H1 (cell line): Measurements from ENCODE around the gene ESPNL. TPM values are rescaled to one million over a fixed set of nuclear protein-coding genes. Genes with fewer than 3 reads are reported as not detected.
A peak's percentile ranks its signal among the peaks of the same experiment; 100 is the strongest.

Experiments used
- CTCF ChIA-PET: fragments of 300-600 bp; sonication (Branson Sonifier 250); formaldehyde crosslinking; loops from one replicate; lab custom pipeline; 2021; ENCODE audit not compliant: partially characterized antibody; lab: Charles Lee
- POLR2A ChIA-PET: fragments of 300-600 bp; sonication (Branson Sonifier 250); formaldehyde crosslinking; loops from one replicate; lab custom pipeline; 2021; ENCODE audit warnings: inconsistent platforms; ENCODE audit not compliant: partially characterized antibody; lab: Charles Lee
- DNase-seq, 2 experiments: peaks; one replicate each; pipeline versions ENCODE4 v3.0.0 to v3.0.0-alpha.2; 2010 to 2022; ENCODE audit warnings: low spot score in 2 of 2, low read depth in 1 of 2, mixed read lengths in 1 of 2
- FAIRE-seq: peaks from 2 replicates; lab custom pipeline; 2011; peaks lifted over from hg19 to GRCh38; lab: Jason Lieb, UNC
- H2AFZ ChIP-seq: 2 replicates; pipeline ENCODE4 v1.8.1; 2012; ENCODE audit warnings: low read length, inconsistent platforms
- H2AK5ac ChIP-seq: 2 replicates; pipeline ENCODE4 v1.6.1; 2013; ENCODE audit warnings: low read depth, low read length
- H2BK120ac ChIP-seq: replicated peaks from 2 replicates; pipeline ENCODE3; 2013; ENCODE audit warnings: low read depth, low read length, inconsistent platforms
- H2BK12ac ChIP-seq: 2 replicates; pipeline ENCODE4 v1.6.1; 2013; ENCODE audit warnings: low read depth, low read length
- H2BK15ac ChIP-seq: 2 replicates; pipeline ENCODE4 v1.6.1; 2013; ENCODE audit warnings: low read length
- H2BK20ac ChIP-seq: 2 replicates; pipeline ENCODE4 v1.6.1; 2013; ENCODE audit warnings: low read length
- H2BK5ac ChIP-seq: 2 replicates; pipeline ENCODE4 v1.6.1; 2013; ENCODE audit warnings: low read depth, low read length
- H3K14ac ChIP-seq: 2 replicates; pipeline ENCODE4 v1.6.1; 2013; ENCODE audit warnings: inconsistent platforms; ENCODE audit not compliant: insufficient read length
- H3K18ac ChIP-seq: 2 replicates; pipeline ENCODE4 v1.6.1; 2013; ENCODE audit warnings: low read length; ENCODE audit errors: extremely low read depth
- H3K23ac ChIP-seq: 2 replicates; pipeline ENCODE4 v1.6.1; 2013; ENCODE audit warnings: inconsistent platforms; ENCODE audit not compliant: insufficient read length
- H3K23me2 ChIP-seq: 2 replicates; pipeline ENCODE4 v1.6.1; 2013; ENCODE audit warnings: low read depth, low read length
- H3K27ac ChIP-seq: 2 replicates; pipeline ENCODE4 v1.6.1; 2011; ENCODE audit warnings: low read depth, low read length, inconsistent platforms
- H3K27me3 ChIP-seq, 4 experiments: replicated peaks in 1 of 4; 1 replicate in 1 of 4; 2 replicates in 3 of 4; pipeline versions ENCODE4 v1.6.1 to v1.8.1; 2011 to 2013; ENCODE audit warnings: low read length in 3 of 4, mild to moderate bottlenecking in 3 of 4, inconsistent platforms in 2 of 4, mixed read lengths in 2 of 4, moderate library complexity in 1 of 4; ENCODE audit not compliant: control insufficient read depth in 3 of 4, insufficient read depth in 3 of 4; ENCODE audit errors: extremely low read depth in 1 of 4
- H3K36me3 ChIP-seq, 4 experiments: 2 replicates each; pipeline versions ENCODE4 v1.6.1 to v1.8.1; 2011 to 2013; ENCODE audit warnings: mild to moderate bottlenecking in 4 of 4, low read length in 3 of 4, moderate library complexity in 2 of 4, control low read depth in 1 of 4, inconsistent platforms in 1 of 4; ENCODE audit not compliant: insufficient read depth in 4 of 4, control insufficient read depth in 2 of 4
- H3K4ac ChIP-seq: replicated peaks from 2 replicates; pipeline ENCODE3; 2013; ENCODE audit warnings: low read length, low read depth, mixed read lengths, inconsistent platforms; ENCODE audit not compliant: insufficient read length
- H3K4me1 ChIP-seq, 4 experiments: replicated peaks in 1 of 4; 1 replicate in 1 of 4; 2 replicates in 3 of 4; pipeline versions ENCODE4 v1.6.1 to v1.8.1; 2011 to 2013; ENCODE audit warnings: low read length in 3 of 4, inconsistent platforms in 2 of 4, mixed read lengths in 1 of 4; ENCODE audit not compliant: insufficient read depth in 4 of 4, control insufficient read depth in 3 of 4
- H3K4me2 ChIP-seq, 2 experiments: 2 replicates each; pipeline versions ENCODE4 v1.6.1 to v1.8.1; 2011 to 2013; ENCODE audit warnings: low read depth in 2 of 2, low read length in 2 of 2, control low read depth in 1 of 2, inconsistent platforms in 1 of 2, mild to moderate bottlenecking in 1 of 2; ENCODE audit not compliant: insufficient read depth in 1 of 2
- H3K4me3 ChIP-seq, 4 experiments: fragments of 200-600, 300-600 bp in 1 of 4; sonication (generic), shearing (Covaris generic), sonication (Bioruptor Twin) in 1 of 4; 2 replicates each; pipeline versions ENCODE4 v1.5.1 to v1.8.1; 2011 to 2016; ENCODE audit warnings: low read length in 4 of 4, low read depth in 3 of 4, control low read depth in 2 of 4, inconsistent platforms in 2 of 4, mild to moderate bottlenecking in 2 of 4, mixed read lengths in 1 of 4, moderate library complexity in 1 of 4; ENCODE audit not compliant: insufficient read depth in 2 of 4; ENCODE audit errors: extremely low read depth in 1 of 4
- H3K56ac ChIP-seq: replicated peaks from 2 replicates; pipeline ENCODE3; 2013; ENCODE audit warnings: low read depth, mild to moderate bottlenecking, mixed read lengths, low read length, inconsistent platforms; ENCODE audit not compliant: insufficient read length
- H3K79me1 ChIP-seq: 2 replicates; pipeline ENCODE4 v1.6.1; 2013; ENCODE audit warnings: low read depth, low read length, control low read depth
- H3K79me2 ChIP-seq, 2 experiments: 2 replicates each; pipeline versions ENCODE4 v1.6.1 to v1.8.1; 2012 to 2013; ENCODE audit warnings: low read length in 2 of 2, mild to moderate bottlenecking in 2 of 2, inconsistent platforms in 1 of 2; ENCODE audit not compliant: insufficient read depth in 2 of 2, control insufficient read depth in 1 of 2
- H3K9ac ChIP-seq, 4 experiments: replicated peaks in 1 of 4; 1 replicate in 1 of 4; 2 replicates in 3 of 4; pipeline versions ENCODE4 v1.6.1 to v1.8.1; 2011 to 2013; ENCODE audit warnings: low read depth in 3 of 4, low read length in 3 of 4, control low read depth in 2 of 4, mild to moderate bottlenecking in 2 of 4, moderate library complexity in 2 of 4, inconsistent platforms in 1 of 4; ENCODE audit errors: extremely low read depth in 1 of 4
- H3K9me3 ChIP-seq, 2 experiments: 2 replicates each; pipeline versions ENCODE4 v1.6.1 to v1.8.1; 2012 to 2013; ENCODE audit warnings: mild to moderate bottlenecking in 2 of 2, moderate library complexity in 2 of 2, control low read depth in 1 of 2, inconsistent platforms in 1 of 2, low read depth in 1 of 2, low read length in 1 of 2, mixed read lengths in 1 of 2; ENCODE audit not compliant: insufficient read depth in 2 of 2
- H4K20me1 ChIP-seq, 2 experiments: replicated peaks in 1 of 2; 2 replicates each; pipeline versions ENCODE3 to v1.8.1; 2011 to 2013; ENCODE audit warnings: inconsistent platforms in 2 of 2, low read length in 2 of 2, mild to moderate bottlenecking in 1 of 2; ENCODE audit not compliant: insufficient read depth in 2 of 2, control insufficient read depth in 1 of 2
- H4K5ac ChIP-seq: 2 replicates; pipeline ENCODE4 v1.6.1; 2013; ENCODE audit warnings: low read length, low read depth, mixed read lengths, inconsistent platforms; ENCODE audit not compliant: insufficient read length
- H4K8ac ChIP-seq: 2 replicates; pipeline ENCODE4 v1.8.0; 2013; ENCODE audit warnings: mild to moderate bottlenecking, moderate library complexity, low read length, inconsistent platforms; ENCODE audit not compliant: insufficient read depth; ENCODE audit errors: extremely low read depth
- H4K91ac ChIP-seq: replicated peaks from 2 replicates; pipeline ENCODE3; 2013; ENCODE audit warnings: low read length, mixed read lengths, inconsistent platforms; ENCODE audit not compliant: insufficient read length
- ATF3 ChIP-seq: IDR thresholded peaks from 2 replicates; pipeline ENCODE4 v1.6.1; 2011; ENCODE audit warnings: low read depth, mild to moderate bottlenecking, low read length; ENCODE audit not compliant: insufficient read depth
- BACH1 ChIP-seq: IDR thresholded peaks from 2 replicates; pipeline ENCODE4 v1.6.1; 2012; ENCODE audit warnings: low read length, improper control_type of control experiment
- BRCA1 ChIP-seq: IDR thresholded peaks from 2 replicates; pipeline ENCODE4 v1.6.1; 2012; ENCODE audit warnings: low read depth, low read length, improper control_type of control experiment
- E2F6 ChIP-seq: IDR thresholded peaks from 2 replicates; pipeline ENCODE4 v1.6.1; 2012; ENCODE audit warnings: inconsistent platforms
- EGR1 ChIP-seq: IDR thresholded peaks from 2 replicates; pipeline ENCODE4 v1.6.1; 2011; ENCODE audit warnings: low read depth, low read length, borderline replicate concordance
- EP300 ChIP-seq, 2 experiments: IDR thresholded peaks; 1 replicate in 1 of 2; 2 replicates in 1 of 2; pipeline ENCODE4 v1.6.1; 2011 to 2012; ENCODE audit warnings: low read depth in 2 of 2, low read length in 2 of 2, mild to moderate bottlenecking in 2 of 2, borderline replicate concordance in 1 of 2, inconsistent platforms in 1 of 2, moderate library complexity in 1 of 2
- GTF2F1 ChIP-seq: IDR thresholded peaks from 2 replicates; pipeline ENCODE4 v1.6.1; 2012; ENCODE audit warnings: low read depth, low read length, improper control_type of control experiment, borderline replicate concordance
- HDAC6 ChIP-seq: IDR thresholded peaks from one replicate; pipeline ENCODE4 v1.7.1; 2012; ENCODE audit warnings: low read depth, mild to moderate bottlenecking, inconsistent platforms, low read length, moderate library complexity
- KDM5A ChIP-seq: fragments of 200-600 bp; IDR thresholded peaks from 2 replicates; pipeline ENCODE4 v1.7.1; 2012; ENCODE audit warnings: mild to moderate bottlenecking, low read length, inconsistent platforms, mixed read lengths
- PHF8 ChIP-seq: fragments of 200-600 bp; sonication (generic); conservative IDR thresholded peaks from 2 replicates; pipeline ENCODE4 v1.7.1; 2012; ENCODE audit warnings: low read depth, mild to moderate bottlenecking, inconsistent platforms, low read length, moderate library complexity
- RAD21 ChIP-seq, 2 experiments: IDR thresholded peaks in 1 of 2; conservative IDR thresholded peaks in 1 of 2; 2 replicates each; pipeline ENCODE4 v1.6.1; 2011; ENCODE audit warnings: low read depth in 2 of 2, low read length in 2 of 2, improper control_type of control experiment in 1 of 2, inconsistent platforms in 1 of 2, mild to moderate bottlenecking in 1 of 2, moderate library complexity in 1 of 2
- ZNF274 ChIP-seq: IDR thresholded peaks from 2 replicates; pipeline ENCODE4 v1.7.0; 2012; ENCODE audit warnings: low read length, borderline replicate concordance; ENCODE audit errors: extremely low read depth
- WGBS, 2 experiments: shearing (Covaris generic) in 1 of 2; methylation state at CpG; one replicate each; pipeline versions ENCODE4 v1.1.6 to v1.1.7; 2013 to 2015; ENCODE audit warnings: low lambda C conversion rate in 2 of 2, mixed read lengths in 2 of 2, inconsistent platforms in 1 of 2, low coverage in 1 of 2, missing lambda C conversion rate in 1 of 2; ENCODE audit not compliant: insufficient replicate concordance in 2 of 2, insufficient coverage in 1 of 2, insufficient read length in 1 of 2; ENCODE audit errors: extremely low coverage in 1 of 2, missing lambda C conversion rate in 1 of 2; 5-methylcytosine and 5-hydroxymethylcytosine counted together
- polyA plus RNA-seq, 7 experiments: library from polyadenylated mRNA; depleted of rRNA in 3 of 7; stranded (reverse) in 5 of 7; unstranded in 2 of 7; fragments of >200 nt in 5 of 7; fragments of 200-250 nt in 2 of 7; gene quantifications; 1 replicate in 5 of 7; 2 replicates in 1 of 7; 4 replicates in 1 of 7; pipeline versions ENCODE4 v1.2.1 to v1.2.3, GENCODE V29; 2011 to 2013; ENCODE audit warnings: missing spikeins in 2 of 7, mixed read lengths in 2 of 7
- total RNA-seq: library from RNA; stranded (reverse); fragmentation: NEBNext Ultra II Directional; extraction: Animal tissue kit (Norgen Biotek cat#: 25700); gene quantifications from 2 replicates; pipeline ENCODE4 v1.2.1, GENCODE V29; 2021

ESPNL gene
- total and polyA plus RNA-seq, 2 of the 8 experiments (the other 6 are each of a cell fraction or from before 2014, with no cell fraction given) = 0.68 to 1.3 TPM

GRCh38 chr2:238173692-238174091, 73.6 kb downstream of the ESPNL start:
- WGBS, 2 experiments = 83% methylated on average over 2 of the region's 2 CpGs; no CpG with 5 or more reads in 1 of the 2 experiments
- Histone ChIP-seq H3K4me3 (no peak overlapping the region), H3K14ac (no peak overlapping the region), H3K36me3 (peaks cover 4 to 44% (median 7%) of the 10 kb centered on the region in 4 experiments; a peak in 5 of 8 replicates), H4K8ac (no peak overlapping the region), H3K9me3 (no peaks in the 10 kb centered on the region), H3K4ac (no peak overlapping the region), H4K20me1 (peaks cover 2 to 19% of the 10 kb centered on the region in 2 experiments), H4K5ac (no peak overlapping the region), H3K79me2 (no peaks in the 10 kb centered on the region), H3K27ac (no peak overlapping the region), H3K23me2 (no peaks in the 10 kb centered on the region), H3K9ac (no peak overlapping the region), H3K18ac (no peak overlapping the region), H2BK12ac (no peak overlapping the region), H3K56ac (no peak overlapping the region), H2BK120ac (no peak overlapping the region), H3K4me1 (no peaks in the 10 kb centered on the region), H4K91ac (no peak overlapping the region), H3K4me2 (no peak overlapping the region), H2AK5ac (no peak overlapping the region), H3K79me1 (no peaks in the 10 kb centered on the region; the same call in 1 of the 2 replicates), H2BK15ac (no peak overlapping the region), H2BK20ac (no peak overlapping the region), H2AFZ (no peak overlapping the region), H2BK5ac (no peak overlapping the region), H3K27me3 (no peaks in the 10 kb centered on the region), H3K23ac (no peak overlapping the region)
- FAIRE-seq (no peak), DNase-seq (no peak)
- CTCF ChIA-PET = interaction anchor here (0.6 to 2.2 kb wide), 7 partner anchors 9 to 208 kb away, joined by 3 to 10 read pairs (median 3); no protein-coding TSS in a partner anchor
- POLR2A ChIA-PET = no interaction called here
- no peak for TF ChIP-seq BACH1
- TF ChIP-seq BRCA1 = no peak
- no peak for TF ChIP-seq GTF2F1
- TF ChIP-seq EP300 (IDR thresholded peaks at IDR 0.05; ENCODE audit: borderline replicate concordance in 1 of 2, low read depth in 2 of 2, low read length in 2 of 2) = no peak
- TF ChIP-seq ATF3 = no peak
- no peak for TF ChIP-seq EGR1
- TF ChIP-seq PHF8 = no peak
- TF ChIP-seq HDAC6 = no peak
- no peak for TF ChIP-seq ZNF274
- TF ChIP-seq KDM5A = no peak
- peak; percentile 14 to 32; a peak in 3 of 4 replicates for TF ChIP-seq RAD21 (IDR thresholded peaks at IDR 0.05 in 1 of 2, conservative IDR thresholded peaks at IDR 0.05 in 1 of 2; ENCODE audit: low read depth in 2 of 2, low read length in 2 of 2)
- no peak for TF ChIP-seq E2F6
